ENCODE measurements around the gene DAB2IP.

DAB2IP gene

GRCh38 chr9:121748727-121749423 is 97.4 kb downstream of the DAB2IP start:
- FAIRE-seq (no peak), DNase-seq (ENCODE audit: insufficient read length, low spot score) (peak; percentile 86)
- no peak for TF ChIP-seq POLR2A (IDR thresholded peaks at IDR 0.05; ENCODE audit: low read depth, low read length)

- FAIRE-seq = no peak
- DNase-seq (ENCODE audit: insufficient read length, low spot score) = no peak
Observed at GRCh38 chr9:121749614-121750013, 98.2 kb downstream of the DAB2IP start.

GRCh38 chr9:121750259-121750714 is 98.9 kb downstream of the DAB2IP start:
- no peak for TF ChIP-seq POLR2A (IDR thresholded peaks at IDR 0.05; ENCODE audit: low read depth, low read length)
- DNase-seq (ENCODE audit: insufficient read length, low spot score) (no peak), FAIRE-seq (no peak)

More at GRCh38 chr9:121749614-121750013, 98.2 kb downstream of the DAB2IP start:
- no peak for TF ChIP-seq POLR2A (IDR thresholded peaks at IDR 0.05; ENCODE audit: low read depth, low read length)

GRCh38 chr9:121750715-121751623 is 99.5 kb downstream of the DAB2IP start:
- no peak for DNase-seq (ENCODE audit: insufficient read length, low spot score)
- FAIRE-seq = no peak
- no peak for TF ChIP-seq POLR2A (IDR thresholded peaks at IDR 0.05; ENCODE audit: low read depth, low read length)

GRCh38 chr9:121751686-121752445 is 100.4 kb downstream of the DAB2IP start:
- DNase-seq (ENCODE audit: insufficient read length, low spot score) = no peak
- FAIRE-seq = no peak
- no peak for TF ChIP-seq POLR2A (IDR thresholded peaks at IDR 0.05; ENCODE audit: low read depth, low read length)

- FAIRE-seq (no peak), DNase-seq (ENCODE audit: insufficient read length, low spot score) (no peak)
- no peak for TF ChIP-seq POLR2A (IDR thresholded peaks at IDR 0.05; ENCODE audit: low read depth, low read length)
Observed at GRCh38 chr9:121752929-121753328, 101.5 kb downstream of the DAB2IP start.

GRCh38 chr9:121753802-121754654 is 102.6 kb downstream of the DAB2IP start:
- FAIRE-seq (no peak), DNase-seq (ENCODE audit: insufficient read length, low spot score) (no peak)
- no peak for TF ChIP-seq POLR2A (IDR thresholded peaks at IDR 0.05; ENCODE audit: low read depth, low read length)

- FAIRE-seq (no peak), DNase-seq (ENCODE audit: insufficient read length, low spot score) (no peak)
- TF ChIP-seq POLR2A (IDR thresholded peaks at IDR 0.05; ENCODE audit: low read depth, low read length) = no peak
Observed at GRCh38 chr9:121754655-121755436, 103.4 kb downstream of the DAB2IP start.

- no peak for FAIRE-seq
- no peak for TF ChIP-seq POLR2A (IDR thresholded peaks at IDR 0.05; ENCODE audit: low read depth, low read length)
- no peak for DNase-seq (ENCODE audit: insufficient read length, low spot score)
Observed at GRCh38 chr9:121755581-121755980, 104.1 kb downstream of the DAB2IP start.

- DNase-seq (ENCODE audit: insufficient read length, low spot score) (no peak), FAIRE-seq (no peak)
- TF ChIP-seq POLR2A (IDR thresholded peaks at IDR 0.05; ENCODE audit: low read depth, low read length) = no peak
Observed at GRCh38 chr9:121756474-121757280, 105.2 kb downstream of the DAB2IP start.

GRCh38 chr9:121757281-121757585 is 105.8 kb downstream of the DAB2IP start:
- FAIRE-seq = no peak
- DNase-seq (ENCODE audit: insufficient read length, low spot score) = no peak
- no peak for TF ChIP-seq POLR2A (IDR thresholded peaks at IDR 0.05; ENCODE audit: low read depth, low read length)

GRCh38 chr9:121758693-121759092 is 107.3 kb downstream of the DAB2IP start:
- TF ChIP-seq POLR2A (IDR thresholded peaks at IDR 0.05; ENCODE audit: low read depth, low read length) = no peak
- DNase-seq (ENCODE audit: insufficient read length, low spot score) (no peak), FAIRE-seq (no peak)
